ENCODE results near the gene SPEM2. TPM values are rescaled to one million over a fixed set of nuclear protein-coding genes. Genes with fewer than 3 reads are reported as not detected.

The SPEM2 gene
- total RNA-seq, 4 donors from 2014 or later: not detected

GRCh38 chr17:7391307-7391706 lies 34.1 kb upstream of the SPEM2 start:
- Histone ChIP-seq H3K36me3 (peaks cover 23 to 70% (median 25%) of the 10 kb centered on the region in 3 donors), H3K27me3 (no peaks in the 10 kb centered on the region), H3K4me1 (peaks cover 11 to 32% (median 17%) of the 10 kb centered on the region in 3 donors), H3K4me3 (no peak overlapping the region), H3K27ac (peak overlapping the region in 1 of 4 donors; percentile 54), H3K9me3 (no peaks in the 10 kb centered on the region)
- no peak for DNase-seq
- no peak for TF ChIP-seq POLR2A (IDR thresholded peaks at IDR 0.05)
- no peak for TF ChIP-seq CTCF (IDR thresholded peaks at IDR 0.05)
- WGBS, 2 donors: 41 to 53% methylated on average over 2 of the region's 2 CpGs
- intact Hi-C loops (cut with DNase I): no loop called here

GRCh38 chr17:7392696-7393612 lies 32.5 kb upstream of the SPEM2 start:
- peak overlapping the region; percentile 75 to 93 (median 86) for H3K4me3 ChIP-seq
- intact Hi-C loops (cut with DNase I): no loop called here
- H3K27me3 ChIP-seq: no peaks in the 10 kb centered on the region
- H3K27ac ChIP-seq: peak overlapping the region; percentile 87 to 97 (median 94)
- no peaks in the 10 kb centered on the region for H3K9me3 ChIP-seq
- peaks cover 11 to 32% (median 17%) of the 10 kb centered on the region in 3 donors for H3K4me1 ChIP-seq
- DNase-seq: no peak
- H3K36me3 ChIP-seq: peaks cover 21 to 54% (median 22%) of the 10 kb centered on the region in 3 donors
- WGBS, 2 donors: 63 to 87% methylated on average over 19 to 20 of the region's 42 CpGs
- no peak for TF ChIP-seq CTCF (IDR thresholded peaks at IDR 0.05)
- no peak for TF ChIP-seq POLR2A (IDR thresholded peaks at IDR 0.05)

GRCh38 chr17:7393613-7394451 lies 31.6 kb upstream of the SPEM2 start:
- Histone ChIP-seq H3K4me1 (peaks cover 11 to 32% (median 17%) of the 10 kb centered on the region in 3 donors), H3K4me3 (peak overlapping the region; percentile 75 to 93 (median 86)), H3K27ac (peak overlapping the region; percentile 87 to 97 (median 94)), H3K9me3 (no peaks in the 10 kb centered on the region), H3K27me3 (no peaks in the 10 kb centered on the region), H3K36me3 (peaks cover 14 to 45% (median 14%) of the 10 kb centered on the region in 3 donors)
- 2 to 7% methylated on average over 12 to 21 of the region's 48 CpGs for WGBS, 2 donors
- intact Hi-C loops (cut with DNase I): no loop called here
- DNase-seq: no peak
- no peak for TF ChIP-seq CTCF (IDR thresholded peaks at IDR 0.05)
- no peak for TF ChIP-seq POLR2A (IDR thresholded peaks at IDR 0.05)

- no peak for DNase-seq
- TF ChIP-seq CTCF (IDR thresholded peaks at IDR 0.05) (peak in 4 of 6 experiments; percentile 17 to 48 (median 35)), POLR2A (IDR thresholded peaks at IDR 0.05) (peak in 3 of 4 donors; percentile 23 to 94 (median 85))
- peaks cover 6 to 37% (median 8%) of the 10 kb centered on the region in 3 donors for H3K36me3 ChIP-seq
- H3K27ac ChIP-seq: peak within 1 kb of the TSS; percentile 87 to 97 (median 94)
- intact Hi-C loops (cut with DNase I): no loop called here
- no peaks in the 10 kb centered on the region for H3K9me3 ChIP-seq
- H3K27me3 ChIP-seq: no peaks in the 10 kb centered on the region
- H3K4me1 ChIP-seq: peaks cover 11 to 32% (median 17%) of the 10 kb centered on the region in 3 donors
- WGBS, 2 donors: 0% methylated on average over 6 to 9 of the region's 71 CpGs
- peak within 1 kb of the TSS; percentile 75 to 93 (median 86) for H3K4me3 ChIP-seq
These were observed 30.8 kb upstream of the SPEM2 start, which contains the start of gene PLSCR3 for GRCh38 chr17:7394452-7395191. PLSCR3 (minus strand) TSS chr17:7394525; CDS start chr17:7394110, 415 bp downstream.
